HEK293 (cell line): Measurements from ENCODE around the gene TTLL9.

Experiments used
- GLIS1 ChIP-seq: fragments of 450-650 bp; formaldehyde crosslinking; IDR thresholded peaks from 2 replicates; pipeline ENCODE4 v1.5.1; 2016; ENCODE audit warnings: missing biosample characterization, missing genetic modification characterization
- MYNN ChIP-seq: fragments of 450-650 bp; formaldehyde crosslinking; IDR thresholded peaks from 2 replicates; pipeline ENCODE4 v1.5.1; 2016; ENCODE audit warnings: missing biosample characterization, missing genetic modification characterization, borderline replicate concordance
- OVOL3 ChIP-seq: fragments of 450-650 bp; formaldehyde crosslinking; IDR thresholded peaks from 2 replicates; pipeline ENCODE4 v1.5.1; 2016; ENCODE audit warnings: missing biosample characterization, missing genetic modification characterization
- RBAK ChIP-seq: fragments of 450-650 bp; formaldehyde crosslinking; IDR thresholded peaks from 2 replicates; pipeline ENCODE4 v1.5.1; 2016; ENCODE audit warnings: missing biosample characterization, missing genetic modification characterization
- SP7 ChIP-seq: fragments of 450-650 bp; formaldehyde crosslinking; IDR thresholded peaks from 2 replicates; pipeline ENCODE4 v1.5.1; 2016; ENCODE audit warnings: missing biosample characterization, missing genetic modification characterization
- YY1 ChIP-seq: fragments of 450-650 bp; formaldehyde crosslinking; IDR thresholded peaks from 2 replicates; pipeline ENCODE4 v1.5.1; 2018; ENCODE audit warnings: missing biosample characterization, missing genetic modification characterization
- ZBTB10 ChIP-seq: fragments of 450-650 bp; formaldehyde crosslinking; IDR thresholded peaks from 2 replicates; pipeline ENCODE4 v1.5.1; 2016; ENCODE audit warnings: missing biosample characterization, missing genetic modification characterization
- ZBTB11 ChIP-seq: fragments of 450-650 bp; formaldehyde crosslinking; conservative IDR thresholded peaks from 2 replicates; pipeline ENCODE4 v1.5.1; 2016; ENCODE audit warnings: low read depth, missing biosample characterization, missing genetic modification characterization
- ZNF10 ChIP-seq: fragments of 450-650 bp; formaldehyde crosslinking; IDR thresholded peaks from 2 replicates; pipeline ENCODE4 v1.5.1; 2017; ENCODE audit warnings: missing biosample characterization, missing genetic modification characterization
- ZNF221 ChIP-seq: fragments of 450-650 bp; formaldehyde crosslinking; IDR thresholded peaks from 2 replicates; pipeline ENCODE4 v1.5.1; 2017; ENCODE audit warnings: missing biosample characterization, missing genetic modification characterization, borderline replicate concordance
- ZNF23 ChIP-seq: fragments of 450-650 bp; formaldehyde crosslinking; IDR thresholded peaks from 2 replicates; pipeline ENCODE4 v1.5.1; 2016; ENCODE audit warnings: missing biosample characterization, missing genetic modification characterization, borderline replicate concordance
- ZNF335 ChIP-seq: fragments of 450-650 bp; formaldehyde crosslinking; conservative IDR thresholded peaks from 2 replicates; pipeline ENCODE4 v1.5.1; 2016; ENCODE audit warnings: missing biosample characterization, missing genetic modification characterization
- ZNF354C ChIP-seq: fragments of 450-650 bp; formaldehyde crosslinking; IDR thresholded peaks from 2 replicates; pipeline ENCODE4 v1.5.1; 2016; ENCODE audit warnings: missing biosample characterization, missing genetic modification characterization, low read depth, borderline replicate concordance
- ZNF518A ChIP-seq: fragments of 450-650 bp; formaldehyde crosslinking; conservative IDR thresholded peaks from 2 replicates; pipeline ENCODE4 v1.5.1; 2016; ENCODE audit warnings: low read depth, missing biosample characterization, missing genetic modification characterization
- ZNF548 ChIP-seq: fragments of 450-650 bp; formaldehyde crosslinking; IDR thresholded peaks from 2 replicates; pipeline ENCODE4 v1.5.1; 2016; ENCODE audit warnings: missing biosample characterization, missing genetic modification characterization
- ZNF558 ChIP-seq: fragments of 450-650 bp; formaldehyde crosslinking; IDR thresholded peaks from 2 replicates; pipeline ENCODE4 v1.5.1; 2016; ENCODE audit warnings: missing biosample characterization, missing genetic modification characterization
- ZNF560 ChIP-seq: fragments of 450-650 bp; formaldehyde crosslinking; IDR thresholded peaks from 2 replicates; pipeline ENCODE4 v1.5.1; 2017; ENCODE audit warnings: missing biosample characterization, missing genetic modification characterization, borderline replicate concordance
- ZNF629 ChIP-seq: fragments of 450-650 bp; formaldehyde crosslinking; IDR thresholded peaks from 2 replicates; pipeline ENCODE4 v1.5.1; 2017; ENCODE audit warnings: missing biosample characterization, missing genetic modification characterization
- ZNF654 ChIP-seq: fragments of 450-650 bp; formaldehyde crosslinking; IDR thresholded peaks from 2 replicates; pipeline ENCODE4 v1.5.1; 2016; ENCODE audit warnings: low read depth, missing biosample characterization, missing genetic modification characterization
- ZNF660 ChIP-seq: fragments of 450-650 bp; IDR thresholded peaks from 2 replicates; pipeline ENCODE4 v1.5.1; 2018; ENCODE audit warnings: missing biosample characterization, mild to moderate bottlenecking, missing genetic modification characterization
- ZNF707 ChIP-seq: fragments of 450-650 bp; formaldehyde crosslinking; IDR thresholded peaks from 2 replicates; pipeline ENCODE4 v1.5.1; 2016; ENCODE audit warnings: missing biosample characterization, missing genetic modification characterization
- ZNF768 ChIP-seq: fragments of 450-650 bp; formaldehyde crosslinking; IDR thresholded peaks from 2 replicates; pipeline ENCODE4 v1.5.1; 2018; ENCODE audit warnings: missing biosample characterization, mild to moderate bottlenecking, missing genetic modification characterization
- ZNF791 ChIP-seq: fragments of 450-650 bp; formaldehyde crosslinking; IDR thresholded peaks from 2 replicates; pipeline ENCODE4 v1.5.1; 2016; ENCODE audit warnings: missing biosample characterization, missing genetic modification characterization
- TF ChIP-seq, protein P1 (sequence below): fragments of 450-650 bp; formaldehyde crosslinking; IDR thresholded peaks from 2 replicates; pipeline ENCODE4 v1.5.1; 2016; ENCODE audit warnings: missing biosample characterization, missing genetic modification characterization
- TF ChIP-seq, protein P2 (sequence below): fragments of 450-650 bp; formaldehyde crosslinking; IDR thresholded peaks from 2 replicates; pipeline ENCODE4 v1.5.1; 2017; ENCODE audit warnings: missing biosample characterization, missing genetic modification characterization

TTLL9 gene

DNA sequence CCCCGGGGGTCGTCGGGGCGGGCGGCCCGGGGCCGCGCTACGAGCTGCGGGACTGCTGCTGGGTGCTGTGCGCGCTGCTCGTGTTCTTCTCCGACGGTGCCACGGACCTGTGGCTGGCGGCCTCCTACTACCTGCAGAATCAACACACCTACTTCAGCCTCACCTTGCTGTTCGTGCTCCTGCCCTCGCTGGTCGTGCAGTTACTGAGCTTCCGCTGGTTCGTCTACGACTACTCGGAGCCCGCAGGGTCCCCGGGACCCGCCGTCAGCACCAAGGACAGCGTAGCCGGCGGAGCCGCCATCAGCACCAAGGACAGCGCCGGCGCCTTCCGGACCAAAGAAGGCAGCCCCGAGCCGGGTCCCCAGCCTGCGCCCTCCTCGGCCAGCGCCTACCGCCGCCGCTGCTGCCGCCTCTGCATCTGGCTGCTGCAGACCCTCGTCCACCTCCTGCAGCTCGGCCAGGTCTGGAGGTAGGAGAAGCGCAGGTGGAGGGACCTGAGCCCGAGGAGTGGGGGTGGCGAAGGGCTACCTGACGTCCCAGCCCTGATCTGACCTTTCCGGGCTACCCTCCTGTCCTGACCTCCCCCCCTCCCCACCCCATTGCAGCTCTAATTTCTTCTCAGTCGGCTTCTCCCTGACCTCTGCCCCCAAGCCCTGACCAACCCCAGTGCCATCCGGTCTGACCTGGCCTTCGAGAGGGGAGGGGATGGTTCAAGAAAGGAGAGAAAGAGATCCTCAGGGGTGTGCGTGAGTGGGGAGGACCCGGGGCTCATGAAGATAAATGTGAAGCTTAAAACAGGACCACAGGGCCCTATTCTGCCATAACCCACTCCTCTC, 98.1 kb downstream of the TTLL9 start (continued):
- TF ChIP-seq ZNF221 (tag by site-specific recombination), result no peak
- TF ChIP-seq ZNF768 (tag by site-specific recombination), result peak; percentile 90; the same call in 1 of the 2 replicates
- TF ChIP-seq YY1 (tag by site-specific recombination), result peak; percentile 82
- TF ChIP-seq ZNF518A (tag by site-specific recombination), result no peak; the same call in 1 of the 2 replicates
- TF ChIP-seq GLIS1, result peak; percentile 17; the same call in 1 of the 2 replicates
- no peak for TF ChIP-seq ZNF791 (tag by site-specific recombination)
- TF ChIP-seq ZBTB10 (tag by site-specific recombination), result peak; percentile 54; the same call in 1 of the 2 replicates
- TF ChIP-seq RBAK (tag by site-specific recombination), result no peak
- no peak for TF ChIP-seq MYNN (tag by site-specific recombination)
- no peak for TF ChIP-seq ZNF654 (tag by site-specific recombination)
- no peak for TF ChIP-seq ZNF23 (tag by site-specific recombination)
- TF ChIP-seq ZNF354C, result no peak
- TF ChIP-seq ZNF660 (tag by site-specific recombination), result no peak
- TF ChIP-seq ZBTB11, result peak; percentile 56
- TF ChIP-seq ZNF10 (tag by site-specific recombination), result no peak
- no peak; the same call in 1 of the 2 replicates for TF ChIP-seq ZNF335
- peak; percentile 56; the same call in 1 of the 2 replicates for TF ChIP-seq ZNF560 (tag by site-specific recombination)
- TF ChIP-seq OVOL3 (tag by site-specific recombination), result no peak
- peak; percentile 46 for TF ChIP-seq ZNF629 (tag by site-specific recombination)
- TF ChIP-seq, protein P1, sequence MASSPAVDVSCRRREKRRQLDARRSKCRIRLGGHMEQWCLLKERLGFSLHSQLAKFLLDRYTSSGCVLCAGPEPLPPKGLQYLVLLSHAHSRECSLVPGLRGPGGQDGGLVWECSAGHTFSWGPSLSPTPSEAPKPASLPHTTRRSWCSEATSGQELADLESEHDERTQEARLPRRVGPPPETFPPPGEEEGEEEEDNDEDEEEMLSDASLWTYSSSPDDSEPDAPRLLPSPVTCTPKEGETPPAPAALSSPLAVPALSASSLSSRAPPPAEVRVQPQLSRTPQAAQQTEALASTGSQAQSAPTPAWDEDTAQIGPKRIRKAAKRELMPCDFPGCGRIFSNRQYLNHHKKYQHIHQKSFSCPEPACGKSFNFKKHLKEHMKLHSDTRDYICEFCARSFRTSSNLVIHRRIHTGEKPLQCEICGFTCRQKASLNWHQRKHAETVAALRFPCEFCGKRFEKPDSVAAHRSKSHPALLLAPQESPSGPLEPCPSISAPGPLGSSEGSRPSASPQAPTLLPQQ (tag by site-specific recombination), result peak; percentile 73
- TF ChIP-seq, protein P2, sequence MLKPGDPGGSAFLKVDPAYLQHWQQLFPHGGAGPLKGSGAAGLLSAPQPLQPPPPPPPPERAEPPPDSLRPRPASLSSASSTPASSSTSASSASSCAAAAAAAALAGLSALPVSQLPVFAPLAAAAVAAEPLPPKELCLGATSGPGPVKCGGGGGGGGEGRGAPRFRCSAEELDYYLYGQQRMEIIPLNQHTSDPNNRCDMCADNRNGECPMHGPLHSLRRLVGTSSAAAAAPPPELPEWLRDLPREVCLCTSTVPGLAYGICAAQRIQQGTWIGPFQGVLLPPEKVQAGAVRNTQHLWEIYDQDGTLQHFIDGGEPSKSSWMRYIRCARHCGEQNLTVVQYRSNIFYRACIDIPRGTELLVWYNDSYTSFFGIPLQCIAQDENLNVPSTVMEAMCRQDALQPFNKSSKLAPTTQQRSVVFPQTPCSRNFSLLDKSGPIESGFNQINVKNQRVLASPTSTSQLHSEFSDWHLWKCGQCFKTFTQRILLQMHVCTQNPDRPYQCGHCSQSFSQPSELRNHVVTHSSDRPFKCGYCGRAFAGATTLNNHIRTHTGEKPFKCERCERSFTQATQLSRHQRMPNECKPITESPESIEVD, result no peak
- TF ChIP-seq ZNF548 (tag by site-specific recombination), result no peak
- peak; percentile 75 for TF ChIP-seq SP7 (tag by site-specific recombination)
- TF ChIP-seq ZNF707 (tag by site-specific recombination), result no peak
- TF ChIP-seq ZNF558 (tag by site-specific recombination), result no peak
